HepG2 (cell line): Measurements from ENCODE around the gene B4GALT7. TPM values are rescaled to one million over a fixed set of nuclear protein-coding genes. Genes with fewer than 3 reads are reported as not detected.
A peak's percentile ranks its signal among the peaks of the same experiment; 100 is the strongest.

Source experiments
- ATF7 ChIP-seq, 2 experiments: fragments of 450-650 bp in 1 of 2; sonication (generic) in 1 of 2; formaldehyde crosslinking in 1 of 2; IDR thresholded peaks; 2 replicates each; pipeline versions ENCODE4 v1.4.0 to v1.6.1; 2016 to 2020; ENCODE audit warnings: antibody characterized with exemption in 1 of 2, mild to moderate bottlenecking in 1 of 2, missing genetic modification reagents in 1 of 2
- BATF2 ChIP-seq: sonication (generic); formaldehyde crosslinking; IDR thresholded peaks from 2 replicates; pipeline ENCODE4 v1.8.0; 2022; ENCODE audit warnings: mild to moderate bottlenecking, missing genetic modification reagents, moderate library complexity
- CHD4 ChIP-seq: fragments of 200-600 bp; sonication (generic); IDR thresholded peaks from 2 replicates; pipeline ENCODE4 v1.7.0; 2017; ENCODE audit warnings: mild to moderate bottlenecking, low read length, borderline replicate concordance
- HIC2 ChIP-seq: sonication (generic); formaldehyde crosslinking; IDR thresholded peaks from 2 replicates; pipeline ENCODE4 v1.9.0; 2022; ENCODE audit warnings: low read depth, missing genetic modification reagents
- HMGXB4 ChIP-seq, 2 experiments: sonication (generic) in 1 of 2; formaldehyde crosslinking in 1 of 2; IDR thresholded peaks; 2 replicates each; pipeline versions ENCODE4 v1.4.0 to v1.6.1; 2018 to 2020; ENCODE audit warnings: missing genetic modification reagents in 2 of 2, borderline replicate concordance in 1 of 2, low read depth in 1 of 2, mild to moderate bottlenecking in 1 of 2, missing biosample characterization in 1 of 2
- JUND ChIP-seq: sonication (generic); formaldehyde crosslinking; IDR thresholded peaks from 2 replicates; pipeline ENCODE4 v1.8.0; 2022; ENCODE audit warnings: mild to moderate bottlenecking, missing genetic modification reagents
- KLF13 ChIP-seq: sonication (generic); formaldehyde crosslinking; IDR thresholded peaks from 2 replicates; pipeline ENCODE4 v1.4.0; 2020; ENCODE audit warnings: mild to moderate bottlenecking, missing genetic modification reagents
- MTF2 ChIP-seq: sonication (generic); formaldehyde crosslinking; IDR thresholded peaks from 2 replicates; pipeline ENCODE4 v1.5.0; 2020; ENCODE audit warnings: missing genetic modification reagents, borderline replicate concordance
- REPIN1 ChIP-seq: sonication (generic); formaldehyde crosslinking; IDR thresholded peaks from 2 replicates; pipeline ENCODE4 v1.8.0; 2022; ENCODE audit warnings: missing genetic modification reagents, low read depth, mild to moderate bottlenecking, borderline replicate concordance
- SMAD1 ChIP-seq: sonication (generic); formaldehyde crosslinking; IDR thresholded peaks from 2 replicates; pipeline ENCODE4 v1.4.0; 2020; ENCODE audit warnings: missing genetic modification reagents, low read depth, mild to moderate bottlenecking, borderline replicate concordance
- SRSF9 ChIP-seq: fragments of 200-400 bp; formaldehyde crosslinking; IDR thresholded peaks from 2 replicates; pipeline ENCODE4 v1.6.1; 2018; ENCODE audit warnings: borderline replicate concordance, mild to moderate bottlenecking, low read depth, low read length; ENCODE audit not compliant: insufficient read depth, poor library complexity, severe bottlenecking
- ZBTB33 ChIP-seq: sonication (generic); formaldehyde crosslinking; IDR thresholded peaks from 2 replicates; pipeline ENCODE4 v1.4.0; 2020; ENCODE audit warnings: missing genetic modification reagents
- ZBTB4 ChIP-seq: sonication (generic); formaldehyde crosslinking; IDR thresholded peaks from 2 replicates; pipeline ENCODE4 v1.4.0; 2020; ENCODE audit warnings: missing genetic modification reagents, mild to moderate bottlenecking, borderline replicate concordance
- ZFAT ChIP-seq: sonication (generic); formaldehyde crosslinking; conservative IDR thresholded peaks from 2 replicates; pipeline ENCODE4 v1.8.1; 2023; ENCODE audit warnings: missing genetic modification reagents, inconsistent platforms
- ZFY ChIP-seq: sonication (generic); formaldehyde crosslinking; IDR thresholded peaks from 2 replicates; pipeline ENCODE4 v1.4.0; 2020; ENCODE audit warnings: missing genetic modification reagents
- ZNF747 ChIP-seq: sonication (generic); formaldehyde crosslinking; IDR thresholded peaks from 2 replicates; pipeline ENCODE4 v1.8.1; 2023; ENCODE audit warnings: missing genetic modification reagents, mild to moderate bottlenecking, borderline replicate concordance
- ZSCAN20 ChIP-seq: sonication (generic); formaldehyde crosslinking; IDR thresholded peaks from 2 replicates; pipeline ENCODE4 v1.4.0; 2020; ENCODE audit warnings: missing genetic modification reagents, mild to moderate bottlenecking, borderline replicate concordance
- polyA plus RNA-seq, 8 experiments: library from polyadenylated mRNA; depleted of rRNA in 3 of 8; stranded (reverse) in 7 of 8; unstranded in 1 of 8; fragments of >200 nt; fragmentation: Illumina TruSeq in 4 of 8; extraction: Trizol in 4 of 8; gene quantifications; 2 replicates each; pipeline versions ENCODE4 v1.2.1 to v1.2.3, GENCODE V29; 2011 to 2016; ENCODE audit warnings: low read depth in 4 of 8, missing spikeins in 1 of 8, mixed read lengths in 1 of 8; ENCODE audit not compliant: insufficient read depth in 1 of 8
- total RNA-seq, 5 experiments: library from RNA; depleted of rRNA; stranded (reverse); fragments of >200 nt; fragmentation: Illumina TruSeq; extraction: Trizol; gene quantifications; 2 replicates each; pipeline ENCODE4 v1.2.3, GENCODE V29; 2016; ENCODE audit warnings: low read depth in 1 of 5

B4GALT7 gene
- total and polyA plus RNA-seq, 2 of the 13 experiments (the other 11 are each of a cell fraction or from before 2014, with no cell fraction given) = 16.4 to 20.5 TPM

- TF ChIP-seq CHD4 (no peak), ZNF747 (0 out of 2 replicates have a peak, but pooled peaks have one; percentile 67), KLF13 (CRISPR knock-in tag) (no peak), REPIN1 (CRISPR knock-in tag) (peak; percentile 81; the same call in 1 of the 2 replicates), MTF2 (CRISPR knock-in tag) (no peak; the same call in 1 of the 2 replicates), ZFAT (CRISPR knock-in tag) (no peak), HIC2 (CRISPR knock-in tag) (0 out of 2 replicates have a peak, but pooled peaks have one; percentile 29), JUND (no peak), SRSF9 (no peak), SMAD1 (CRISPR knock-in tag) (no peak), ZBTB4 (CRISPR knock-in tag) (no peak), ZSCAN20 (CRISPR knock-in tag) (peak; percentile 49; the same call in 1 of the 2 replicates), BATF2 (CRISPR knock-in tag) (no peak), HMGXB4 (CRISPR knock-in tag; IDR thresholded peaks at IDR 0.05; ENCODE audit: borderline replicate concordance in 1 of 2, low read depth in 1 of 2) (peak in 1 of 2 experiments; percentile 56; a peak in 2 of 4 replicates), ATF7 (IDR thresholded peaks at IDR 0.05) (no peak), ATF7 (CRISPR knock-in tag; IDR thresholded peaks at IDR 0.05) (no peak), ZBTB33 (CRISPR knock-in tag) (no peak), ZFY (peak; percentile 93)
Observed at GRCh38 chr5:177599731-177600507, at the start of gene B4GALT7 (continued).
